GM21723 (cell line): ENCODE data around the gene TXK.

Source experiments
- ATAC-seq: cut with Tn5 transposase; IDR thresholded peaks from one replicate; pipeline ENCODE4 v1.9.1; 2021; ENCODE audit warnings: mild to moderate bottlenecking, moderate library complexity; ENCODE audit not compliant: unreplicated experiment

TXK gene

DNA sequence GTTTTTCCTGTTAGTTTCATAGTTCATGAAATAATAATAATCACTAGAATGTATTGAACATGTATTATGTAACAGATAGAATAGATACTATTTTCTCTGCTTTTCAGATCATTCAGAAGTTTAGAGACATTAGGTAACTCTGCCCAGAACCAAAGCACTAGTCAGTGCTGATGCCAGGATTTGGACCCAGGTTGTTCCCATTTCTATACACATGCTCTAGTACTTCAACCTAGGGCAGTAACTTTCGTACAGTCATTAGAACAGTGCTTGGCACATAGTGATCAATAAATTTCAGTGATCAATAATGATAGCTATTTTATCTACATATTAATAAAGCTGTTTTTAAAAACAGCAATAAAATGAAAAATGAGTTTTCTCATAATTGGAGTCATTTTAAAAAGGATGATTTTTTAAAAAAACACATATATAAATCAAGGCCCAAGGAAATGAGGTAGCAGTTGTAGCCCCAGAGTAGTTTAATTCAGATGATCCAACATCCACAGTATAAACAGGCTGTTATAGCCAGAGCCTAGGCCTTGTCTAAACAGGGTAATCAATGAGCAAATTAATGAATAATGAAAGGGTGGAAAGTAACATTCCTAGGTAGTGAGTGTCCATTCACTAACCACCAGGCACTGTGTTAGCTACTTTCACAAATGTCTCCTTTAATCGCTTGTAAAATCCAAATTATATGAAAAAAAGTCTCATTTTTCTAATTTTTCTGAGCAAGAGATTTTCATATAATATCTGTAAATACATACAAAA, 25.6 kb downstream of the TXK start:
- ATAC-seq, result no peak

DNA sequence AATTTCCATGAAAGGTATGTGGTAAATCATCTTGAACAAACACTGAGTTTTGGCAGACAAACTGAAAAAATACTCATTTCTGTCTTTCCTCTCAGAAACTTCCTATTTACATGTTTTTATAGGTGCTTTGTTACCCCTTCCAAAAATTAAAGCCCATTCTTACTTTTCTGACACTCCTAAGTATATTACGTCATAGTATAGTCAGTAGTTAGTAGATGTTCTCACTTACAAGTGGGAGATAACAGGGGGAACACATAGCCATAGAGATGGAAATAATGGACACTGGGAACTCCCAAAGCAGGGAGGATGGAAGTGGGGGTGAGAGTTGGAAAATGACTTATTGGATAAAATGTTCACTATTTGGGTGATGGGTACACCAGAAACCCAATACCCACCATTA, 28.8 kb downstream of the TXK start:
- ATAC-seq, result no peak

DNA sequence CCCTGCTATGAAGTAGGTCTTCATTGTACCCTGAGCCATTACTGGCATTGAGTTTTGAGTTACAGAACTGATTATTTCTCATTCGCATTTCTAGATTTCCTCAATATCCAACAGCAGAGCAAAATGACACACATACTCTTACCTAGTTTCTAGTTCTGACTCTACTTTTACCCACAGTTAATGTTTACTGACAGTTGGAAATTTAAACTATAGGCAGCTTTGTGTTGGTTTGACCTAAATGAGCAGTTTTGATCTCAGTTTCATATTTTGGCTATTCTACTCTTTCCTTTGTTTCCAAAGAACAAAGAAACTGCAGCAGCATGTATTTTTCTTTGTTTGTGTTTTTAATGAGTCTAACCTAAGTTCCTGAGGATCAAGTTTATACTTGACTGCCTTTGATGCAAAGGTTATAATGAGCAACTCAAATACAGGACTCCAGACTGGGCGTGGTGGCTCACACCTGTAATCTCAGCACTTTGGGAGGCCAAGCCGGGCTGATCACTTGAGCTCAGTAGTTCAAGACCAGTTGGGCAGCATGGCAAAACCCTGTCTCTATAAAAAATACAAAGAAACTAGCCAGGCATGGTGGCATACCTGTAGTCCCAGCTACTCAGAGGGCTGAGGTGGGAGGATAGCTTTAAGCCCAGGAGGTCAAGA, 30.4 kb downstream of the TXK start:
- ATAC-seq, result no peak

DNA sequence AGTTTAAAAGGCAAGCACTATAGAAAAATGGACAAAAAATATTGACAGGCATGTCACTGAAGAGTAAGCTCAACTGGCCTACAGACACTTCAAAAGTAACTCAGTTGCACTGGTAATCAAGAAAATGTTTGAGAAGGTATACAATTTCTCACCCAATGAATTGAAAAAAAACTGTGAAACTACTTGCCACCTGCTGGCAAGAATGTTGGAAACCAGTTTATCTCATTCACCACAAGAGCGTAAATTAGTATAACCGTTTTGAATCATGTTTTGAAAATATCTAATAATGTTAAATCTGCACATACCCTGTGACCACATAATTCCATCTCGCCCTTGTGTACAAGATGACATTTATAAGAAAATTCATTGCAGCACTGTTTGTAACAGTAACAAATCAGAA, 31.7 kb downstream of the TXK start:
- ATAC-seq, result no peak

DNA sequence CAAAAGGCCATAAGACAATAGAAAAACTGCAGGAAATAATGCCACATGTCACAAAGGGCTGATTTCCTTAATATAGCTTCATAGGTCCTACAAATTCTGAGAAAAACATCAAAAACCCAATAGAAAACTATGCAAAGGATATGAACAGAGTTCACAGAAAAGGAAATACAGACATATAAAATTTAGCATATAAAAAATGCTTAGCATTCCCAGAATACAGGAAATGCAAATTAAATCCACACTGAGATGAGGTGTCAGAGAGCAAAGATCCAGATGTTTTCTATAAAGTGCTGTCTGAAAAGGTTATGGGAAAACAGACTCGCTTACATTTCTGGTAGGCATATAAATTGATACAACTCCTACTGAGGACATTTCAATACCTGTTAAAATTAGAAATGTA, 33.8 kb downstream of the TXK start:
- ATAC-seq, result no peak

DNA sequence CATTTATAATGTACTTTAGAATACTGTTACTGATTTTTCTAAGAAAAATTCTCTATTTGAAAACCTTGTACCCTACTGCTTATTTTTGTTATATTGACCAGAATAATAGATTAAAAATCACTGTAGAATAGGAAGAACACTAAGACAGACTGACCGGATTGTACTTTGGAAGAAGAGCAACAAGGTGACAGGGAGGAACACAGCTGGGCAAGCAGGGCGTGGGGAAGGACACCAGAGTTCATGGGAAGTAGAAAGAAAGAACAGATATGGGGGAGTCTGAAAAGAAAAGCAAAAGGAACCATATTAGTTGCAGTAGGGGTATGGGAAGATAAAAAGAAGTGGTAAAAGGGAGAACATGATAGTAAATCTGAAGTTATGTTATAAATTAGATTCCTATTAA, 38.6 kb downstream of the TXK start:
- no peak for ATAC-seq

DNA sequence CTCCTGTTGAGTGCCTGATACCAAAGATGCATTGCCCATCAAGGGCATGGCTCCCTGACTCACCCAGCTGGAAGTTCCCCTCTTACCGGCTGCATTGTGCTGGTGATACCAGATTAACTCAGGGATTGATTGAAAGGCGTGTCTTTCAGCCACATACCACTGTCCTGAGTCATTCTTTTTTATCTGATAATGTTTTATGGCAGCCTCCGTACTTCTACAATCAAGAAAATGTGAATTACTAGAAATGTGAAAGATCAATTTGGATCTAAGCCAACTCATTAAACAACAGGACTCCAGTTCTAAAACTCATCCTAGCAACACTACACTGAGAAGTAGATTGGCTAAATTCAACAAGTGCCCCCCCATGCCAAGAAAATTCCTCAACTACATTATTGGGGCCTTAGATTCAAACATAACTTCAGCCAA, 40.0 kb downstream of the TXK start:
- ATAC-seq, result no peak

DNA sequence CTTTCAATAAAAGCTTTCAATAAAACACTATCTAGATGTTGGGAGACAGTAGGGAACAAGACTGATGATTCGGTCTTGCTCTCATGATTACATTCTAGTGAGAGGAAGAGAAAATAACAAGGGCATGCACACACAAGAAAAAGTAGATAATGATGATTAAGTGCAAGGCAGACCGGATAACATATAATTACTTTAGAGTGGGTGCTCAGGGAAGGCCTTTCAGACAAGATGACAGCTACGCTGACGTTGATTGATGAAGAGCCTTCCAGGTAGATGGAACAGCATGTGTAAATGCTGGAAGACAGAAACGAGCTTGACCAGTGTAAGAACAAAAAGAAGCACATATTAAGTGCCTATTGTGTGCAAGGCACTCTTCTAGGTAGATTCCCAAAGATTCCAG, 43.4 kb downstream of the TXK start:
- ATAC-seq, result no peak

DNA sequence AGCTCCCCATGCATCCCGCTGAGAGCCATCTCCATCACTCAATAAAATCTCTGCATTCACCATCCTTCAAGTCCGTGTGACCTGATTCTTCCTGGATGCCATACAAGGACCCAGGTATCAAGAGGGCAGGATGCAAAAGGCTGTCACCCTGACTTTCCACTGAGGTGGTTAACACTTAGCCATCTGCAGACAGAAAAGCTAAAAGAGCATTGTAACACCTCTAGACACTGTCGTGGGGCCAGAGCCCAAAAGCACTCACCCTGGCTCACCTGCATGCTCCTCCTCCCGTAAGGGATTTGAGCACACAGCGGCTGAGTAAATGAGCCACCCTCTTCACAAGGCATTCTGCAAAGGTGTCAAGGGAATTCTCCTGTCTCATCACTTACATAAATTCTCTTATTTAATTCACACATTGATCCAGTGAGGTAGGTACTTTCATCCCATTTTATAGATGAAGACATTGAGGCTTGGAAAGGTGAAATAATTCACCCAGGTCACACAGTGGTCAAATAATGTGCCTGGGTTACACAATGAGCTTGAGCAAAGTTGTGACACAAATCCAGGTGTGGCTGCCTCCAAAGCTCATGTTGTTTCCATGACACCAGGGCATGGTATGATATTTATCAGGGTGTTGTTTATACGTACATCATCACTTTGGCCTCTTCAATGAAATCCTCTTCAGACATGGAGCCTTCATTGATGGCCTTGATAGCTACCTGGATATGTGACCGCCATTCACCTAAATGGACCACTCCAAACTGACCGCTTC, 48.0 kb downstream of the TXK start:
- ATAC-seq, result no peak

DNA sequence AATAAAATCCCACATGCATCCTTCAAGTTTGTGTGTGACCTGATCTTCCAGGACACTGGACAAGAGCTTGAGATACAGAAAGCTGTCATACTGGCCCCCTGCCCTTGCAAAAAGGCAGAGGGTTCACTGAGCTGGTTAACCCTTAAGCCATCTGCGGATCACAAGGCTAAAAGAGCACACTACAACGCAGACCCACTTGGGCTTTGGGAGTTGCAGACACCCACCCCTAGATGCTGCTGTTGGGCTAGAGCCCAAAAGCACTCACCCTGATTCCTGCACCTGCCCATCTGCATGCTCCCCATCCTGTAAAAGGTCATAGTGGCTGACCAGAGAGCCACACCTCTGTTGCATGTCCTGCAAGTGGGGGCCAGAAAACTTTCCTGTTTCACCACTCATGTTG, 51.1 kb downstream of the TXK start:
- no peak for ATAC-seq

DNA sequence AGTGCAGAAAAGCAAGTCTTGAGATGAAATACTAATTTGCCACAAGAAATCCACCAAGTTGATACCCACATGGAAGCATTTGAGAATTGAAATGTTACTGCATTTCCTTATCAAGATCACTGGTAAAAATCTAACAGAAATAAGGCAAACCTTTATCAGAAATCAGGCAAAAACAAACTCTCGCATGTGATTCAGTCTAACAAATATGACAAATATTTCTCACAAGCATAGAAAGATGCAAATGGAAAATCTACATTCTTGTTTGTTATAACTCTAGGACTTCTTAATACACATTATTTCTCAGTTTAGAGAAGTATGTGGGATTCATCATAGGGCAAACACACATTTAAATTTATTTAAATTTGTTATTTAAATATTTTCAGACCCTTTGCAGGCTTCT, 52.9 kb downstream of the TXK start:
- no peak for ATAC-seq

DNA sequence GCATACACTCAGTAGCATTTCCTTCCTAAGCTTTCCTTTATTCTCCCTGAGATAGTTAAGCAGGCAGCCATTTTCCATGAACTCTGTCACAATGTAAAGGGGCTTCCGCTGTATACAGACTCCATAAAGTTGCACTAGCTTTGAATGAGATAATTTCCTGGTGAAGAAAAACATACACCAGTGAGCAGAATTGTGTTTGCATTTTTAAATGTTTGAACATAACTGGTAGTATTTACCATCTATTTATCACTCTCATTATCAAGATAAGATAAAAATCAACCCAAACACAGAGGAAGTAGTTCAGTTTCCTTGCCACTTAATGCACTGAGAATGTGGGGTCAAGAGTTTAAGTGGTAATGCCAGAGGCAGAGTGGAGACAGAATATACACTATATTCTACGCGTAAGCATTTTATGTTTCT, 54.1 kb downstream of the TXK start:
- no peak for ATAC-seq

DNA sequence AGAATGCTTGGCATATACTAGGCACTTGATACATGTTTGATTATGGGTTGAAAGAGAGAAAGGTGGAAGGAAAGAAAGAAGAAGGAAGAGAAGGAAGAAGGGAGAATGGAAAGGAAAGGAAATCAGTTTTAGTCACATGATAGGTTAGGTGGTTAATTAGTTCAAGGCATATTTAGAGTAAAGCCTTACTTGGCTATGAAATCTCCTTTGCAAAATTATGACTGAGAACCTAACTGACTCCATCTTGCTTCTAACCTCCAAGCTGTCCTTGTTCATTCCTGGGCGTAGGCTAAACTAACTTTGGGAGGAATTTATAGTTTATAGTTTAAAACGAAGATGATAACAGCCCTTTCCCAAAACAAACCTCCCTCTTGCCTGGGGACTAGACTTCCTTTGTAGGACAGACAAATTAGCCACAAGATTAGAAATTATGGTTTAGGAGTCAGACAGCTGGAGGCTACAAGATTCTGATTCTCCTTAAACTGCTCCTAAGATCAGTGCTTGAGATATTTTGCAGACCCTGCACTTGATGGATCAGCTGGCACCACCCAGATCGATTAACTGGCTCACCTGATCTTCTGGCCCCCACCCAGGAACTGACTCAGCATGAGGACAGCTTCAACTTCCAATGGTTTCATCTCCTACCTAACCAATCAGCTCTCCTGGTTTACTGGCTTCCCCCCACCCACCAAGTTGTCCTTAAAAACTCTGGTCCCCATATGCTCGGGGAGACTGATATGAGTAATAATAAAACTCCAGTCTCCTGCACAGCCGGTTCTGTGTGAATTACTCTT, 55.0 kb downstream of the TXK start:
- no peak for ATAC-seq

DNA sequence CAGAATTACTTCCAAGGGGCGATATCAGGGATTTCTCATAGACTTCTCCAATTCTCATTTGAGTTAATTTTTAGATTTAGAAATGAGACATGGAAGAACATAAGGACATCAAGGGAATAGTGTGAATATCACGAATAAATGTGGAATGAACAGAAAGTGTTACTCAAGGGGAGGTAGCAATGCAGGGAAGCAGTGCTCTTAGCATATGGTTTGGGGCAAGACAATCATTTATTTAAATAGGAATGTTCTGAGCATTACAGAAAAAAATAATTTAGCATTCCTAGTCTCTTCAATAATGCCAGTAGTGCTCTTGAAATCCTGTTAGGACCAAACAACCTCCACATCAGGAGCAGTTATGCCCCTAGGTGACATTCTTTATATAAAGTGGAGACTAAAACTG, 55.6 kb downstream of the TXK start:
- no peak for ATAC-seq

DNA sequence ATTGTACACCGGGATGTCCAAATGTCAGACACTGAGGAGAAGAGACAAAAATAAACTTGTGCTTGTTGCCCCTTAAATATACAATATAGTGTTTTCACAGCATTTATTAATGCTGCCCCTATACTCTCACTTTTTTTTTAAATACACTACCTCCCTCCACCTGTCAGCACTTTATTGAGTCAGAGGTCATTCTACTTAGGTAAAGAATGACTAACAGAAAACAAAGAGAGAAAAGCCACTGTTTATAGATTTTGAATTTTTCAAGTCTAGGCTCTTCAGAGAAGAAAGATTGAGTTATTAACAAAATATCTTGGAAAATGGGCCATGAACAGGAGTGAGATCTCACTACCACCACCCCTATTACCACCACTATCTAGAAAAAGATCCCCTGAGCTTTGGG, 59.4 kb downstream of the TXK start:
- no peak for ATAC-seq

DNA sequence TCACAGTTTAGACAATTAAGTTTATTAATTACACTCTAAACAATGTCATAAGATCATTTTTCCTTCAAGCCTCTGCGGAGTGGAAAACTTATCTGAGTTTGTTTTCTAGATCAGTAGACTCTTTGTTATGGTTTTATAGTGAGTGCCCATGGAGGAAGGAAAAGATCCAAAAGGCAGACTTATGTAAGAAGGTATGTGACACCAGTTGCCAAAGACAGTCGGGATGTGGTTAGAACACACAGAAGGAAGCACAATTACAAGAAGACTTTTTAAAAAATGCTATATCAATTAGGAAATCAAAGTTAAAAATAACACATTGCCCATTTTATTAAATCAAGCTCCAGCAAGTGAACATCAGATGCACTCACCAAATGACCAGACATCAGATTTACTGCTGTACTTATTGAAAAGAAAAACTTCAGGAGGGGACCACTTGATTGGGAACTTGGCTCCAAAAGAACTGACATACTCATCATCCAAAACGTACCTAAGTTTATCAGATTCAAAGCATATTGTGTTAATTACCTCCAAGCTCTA, 60.4 kb downstream of the TXK start:
- no peak for ATAC-seq

DNA sequence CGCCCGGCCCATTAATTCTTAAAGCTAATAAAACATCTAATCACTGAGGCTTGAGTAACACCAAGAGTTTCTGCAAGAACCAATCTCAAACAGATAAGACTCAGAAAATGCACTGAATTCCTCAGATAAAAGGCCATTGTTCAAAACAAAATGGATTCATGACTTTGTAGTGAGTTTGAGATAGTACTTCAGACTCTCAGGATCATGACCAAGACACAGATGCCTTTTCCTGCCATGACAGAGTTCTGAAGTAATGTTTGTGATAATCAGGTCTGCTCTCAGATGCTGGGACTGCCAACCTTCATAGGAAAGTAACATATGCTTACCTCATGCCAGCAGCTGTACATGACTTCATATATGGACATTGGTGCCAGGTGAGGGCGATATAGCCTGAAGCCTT, 62.9 kb downstream of the TXK start:
- ATAC-seq, result no peak

DNA sequence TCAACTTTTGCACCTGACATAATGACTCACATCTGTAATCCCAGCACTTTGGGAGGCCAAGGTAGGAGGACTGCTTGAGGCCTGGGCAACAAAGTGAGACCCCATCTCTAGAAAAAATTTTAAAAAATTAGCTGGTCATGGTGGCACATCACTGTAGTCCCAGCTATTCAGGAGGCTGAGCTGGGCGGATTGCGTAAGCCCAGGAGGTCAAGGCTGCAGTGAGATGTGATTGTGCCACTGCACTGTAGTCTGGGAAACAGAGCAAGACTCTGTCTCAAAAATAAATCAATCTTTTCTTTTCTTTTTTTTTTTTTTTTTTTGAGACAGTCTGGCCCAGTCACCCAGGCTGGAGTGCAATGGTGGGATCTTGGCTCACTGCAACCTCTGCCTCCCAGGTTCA, 65.0 kb downstream of the TXK start:
- no peak for ATAC-seq

DNA sequence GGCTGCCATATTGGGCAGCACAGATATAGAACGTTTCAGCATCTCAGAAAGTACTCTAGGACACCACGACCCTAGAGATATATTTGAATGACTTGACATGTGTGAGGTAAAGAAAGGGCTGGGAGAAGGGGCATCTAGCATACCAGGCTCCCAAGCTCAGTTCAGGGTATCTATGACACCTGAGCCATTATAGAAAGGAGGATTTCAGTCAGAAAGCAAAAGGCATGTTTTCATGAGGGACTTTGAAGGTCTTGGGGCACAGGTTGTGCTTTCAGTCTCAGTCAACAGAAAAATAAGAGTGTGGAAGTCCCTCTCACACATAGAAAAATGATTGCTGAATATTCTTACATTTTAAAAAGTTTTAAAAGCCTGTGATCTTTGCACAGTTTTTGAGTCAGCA, 65.9 kb downstream of the TXK start:
- ATAC-seq, result no peak

DNA sequence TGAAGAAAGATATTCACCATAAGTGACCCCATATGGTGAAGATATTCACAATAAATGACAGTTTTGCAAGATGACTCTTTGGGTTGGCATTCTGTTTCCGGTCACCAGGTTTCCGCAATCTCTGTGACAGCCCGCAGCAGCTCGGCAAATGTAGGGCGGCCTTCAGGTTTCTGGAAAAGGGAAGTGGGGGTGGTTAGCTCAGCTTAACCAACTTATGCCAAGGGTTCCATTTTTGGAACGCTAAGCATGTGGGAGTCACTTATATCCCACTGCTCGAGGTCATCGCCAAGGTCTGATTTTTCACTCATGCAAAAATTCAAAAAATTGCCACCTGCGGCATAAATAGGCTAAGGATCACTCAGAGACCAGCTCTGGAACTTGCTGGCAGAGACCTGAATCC, 66.5 kb downstream of the TXK start:
- no peak for ATAC-seq

DNA sequence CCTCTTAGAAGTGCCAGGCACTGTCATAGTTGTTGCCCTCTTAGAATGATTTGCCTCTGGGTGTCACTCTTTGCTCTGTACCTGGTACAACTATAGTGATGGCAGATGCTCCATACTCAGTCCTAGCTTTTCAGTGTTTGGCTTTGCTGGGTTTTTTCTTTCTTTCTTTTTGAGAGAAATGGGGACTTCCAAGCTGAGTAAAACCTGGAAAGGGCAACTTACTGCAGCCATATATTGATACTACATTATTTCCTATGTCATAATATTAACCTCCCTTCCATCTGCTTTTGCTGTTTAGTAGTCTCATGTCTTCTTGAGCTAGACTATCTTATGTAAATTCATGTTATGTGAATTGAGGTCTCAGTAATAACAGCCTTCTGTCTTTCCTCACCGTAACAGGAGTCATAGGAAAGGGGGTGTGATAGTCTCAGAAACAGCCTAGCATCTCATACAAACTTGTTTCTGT, 68.4 kb downstream of the TXK start:
- ATAC-seq, result peak; percentile 66
